Measurements from ENCODE around the gene EPS8.
A peak's percentile ranks its signal among the peaks of the same experiment; 100 is the strongest.

EPS8 gene

DNA sequence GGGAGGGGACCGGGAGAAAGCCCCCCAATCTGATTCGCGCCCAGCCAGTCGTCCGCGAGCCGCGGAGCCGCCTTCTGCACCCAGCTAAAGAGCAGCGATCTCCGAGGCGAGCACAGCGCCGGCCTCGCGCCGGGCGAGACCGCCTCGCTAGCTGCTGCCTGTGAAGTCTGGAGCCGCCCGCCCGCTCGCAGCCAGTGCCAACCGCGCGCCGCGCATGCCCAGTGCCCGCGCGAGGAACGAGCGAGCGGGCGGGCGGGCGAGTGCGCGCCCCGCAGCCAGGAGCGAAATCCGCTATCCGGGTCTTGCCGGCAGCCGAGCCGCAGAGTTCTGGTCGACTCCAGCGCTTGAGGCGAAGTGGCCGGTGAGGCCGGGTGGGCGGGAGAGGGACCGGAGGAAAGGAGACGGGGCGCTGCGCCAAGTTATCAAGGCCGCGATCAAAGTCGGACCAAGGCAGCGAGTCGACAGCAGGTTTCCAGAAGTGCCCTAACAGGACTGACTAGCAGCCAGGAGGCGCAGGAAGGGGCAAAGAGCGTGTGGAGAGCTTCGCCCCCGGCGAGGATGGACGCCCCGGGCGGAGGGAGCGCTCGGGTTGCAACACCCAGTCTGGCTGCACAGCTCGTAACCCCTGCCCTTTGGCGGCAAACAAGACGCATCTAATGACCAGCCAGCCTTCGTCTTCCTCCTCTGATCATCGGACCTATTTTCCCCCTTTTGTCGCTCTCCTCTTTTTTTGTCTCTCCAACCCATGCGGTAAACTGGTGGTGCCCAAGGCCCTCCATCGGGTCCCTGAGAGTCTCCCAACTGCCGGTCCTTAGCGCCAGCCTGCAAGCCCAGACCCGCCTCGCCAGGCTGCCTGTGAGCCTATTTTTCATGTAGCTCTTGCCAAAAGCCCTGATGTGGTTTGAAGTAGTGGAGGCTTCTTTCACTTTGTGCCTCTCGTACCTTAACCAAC is at the start of gene EPS8:
Gene EPS8 (minus strand): TSS at position 169 of the 952 bp plus-strand sequence. CDS start 106,437 bp downstream, outside the sequence.
- TF ChIP-seq GATA3 (IDR thresholded peaks at IDR 0.05; ENCODE audit: low read depth, low read length) (peak; percentile 29; the same call in 1 of the 2 replicates), GATA2 (IDR thresholded peaks at IDR 0.05; ENCODE audit: low read depth, low read length) (peak; percentile 96)

DNA sequence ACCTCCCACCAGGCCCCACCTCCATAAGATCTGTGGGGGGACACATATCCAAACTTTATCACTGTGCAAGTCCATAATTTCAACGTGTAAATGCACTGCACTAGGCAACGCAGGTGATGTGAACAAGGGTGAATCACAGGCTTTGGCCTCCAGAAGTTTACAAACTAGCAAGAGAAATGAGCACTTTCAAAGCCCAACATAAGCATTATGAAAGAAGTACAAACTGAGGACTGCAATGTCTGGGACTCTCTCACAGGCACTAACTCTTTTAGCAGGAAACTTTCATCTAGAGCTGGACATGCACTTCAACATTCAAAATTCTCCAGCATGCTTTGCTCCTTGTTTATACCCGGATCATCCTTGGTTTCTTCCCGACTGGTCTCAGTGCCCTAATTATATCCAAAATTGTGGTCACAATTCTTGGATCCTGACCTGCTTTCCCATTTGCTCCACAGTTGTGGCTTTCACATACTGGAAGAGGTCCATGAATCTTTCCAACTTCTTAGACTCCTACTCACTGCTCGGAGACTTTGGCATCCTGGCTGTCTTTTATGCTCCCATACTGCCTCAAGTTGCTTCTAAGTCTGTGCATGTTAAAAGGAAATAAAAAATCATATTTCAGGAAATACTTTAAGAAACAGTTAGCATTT is 48.1 kb upstream of the EPS8 start:
- no peak for TF ChIP-seq GATA3 (IDR thresholded peaks at IDR 0.05; ENCODE audit: low read depth, low read length)
- no peak for TF ChIP-seq GATA2 (IDR thresholded peaks at IDR 0.05; ENCODE audit: low read depth, low read length)

DNA sequence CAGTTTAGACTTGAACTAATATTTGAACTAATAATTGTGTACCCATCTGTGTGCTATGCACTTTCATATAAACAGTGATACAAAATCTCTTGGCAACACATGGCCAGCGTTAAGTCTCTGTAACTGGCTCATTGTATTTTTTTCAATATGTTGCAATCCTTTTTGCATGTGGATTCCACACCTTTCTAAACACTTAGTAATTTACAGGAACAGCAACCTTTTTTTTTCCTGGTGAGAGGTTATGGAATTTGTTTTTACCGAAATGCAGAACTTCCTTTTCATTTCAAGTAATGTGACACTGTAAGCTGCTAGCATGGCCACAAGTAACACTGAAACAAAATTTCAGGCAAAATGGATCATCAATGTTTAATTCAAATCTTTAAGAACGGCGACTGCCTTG is 45.4 kb upstream of the EPS8 start:
- TF ChIP-seq GATA2 (IDR thresholded peaks at IDR 0.05; ENCODE audit: low read depth, low read length) = no peak
- no peak for TF ChIP-seq GATA3 (IDR thresholded peaks at IDR 0.05; ENCODE audit: low read depth, low read length)

DNA sequence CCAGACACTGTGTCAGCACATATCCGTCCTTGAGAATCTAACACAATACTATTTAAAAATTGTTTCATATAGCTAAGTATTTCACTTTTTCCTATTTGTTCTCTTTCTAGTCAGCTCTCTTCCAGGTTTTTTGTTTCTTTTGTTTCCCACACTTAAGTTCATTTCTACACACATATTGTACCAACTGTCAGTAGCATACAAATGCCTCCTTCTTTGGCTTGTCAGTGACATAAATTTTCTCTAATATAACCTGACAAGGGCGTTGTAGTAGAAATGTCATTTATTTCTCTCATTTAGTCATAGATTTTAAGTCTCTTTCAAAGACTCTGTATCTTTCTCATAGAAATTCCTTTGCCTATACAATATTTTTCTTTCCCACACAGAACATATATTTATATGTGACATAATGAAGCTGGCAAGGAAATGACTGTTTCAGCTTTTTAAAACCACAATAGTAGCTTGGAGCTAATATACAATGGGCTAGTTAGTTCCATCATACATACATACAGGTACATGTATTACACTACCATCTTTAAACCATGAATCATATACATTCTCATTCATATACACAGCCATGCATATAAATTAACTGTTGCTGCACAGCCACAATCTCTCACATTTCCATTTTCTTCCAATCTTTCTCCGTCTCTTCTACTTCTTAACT is 42.3 kb upstream of the EPS8 start:
- TF ChIP-seq GATA2 (IDR thresholded peaks at IDR 0.05; ENCODE audit: low read depth, low read length) = no peak
- no peak for TF ChIP-seq GATA3 (IDR thresholded peaks at IDR 0.05; ENCODE audit: low read depth, low read length)

DNA sequence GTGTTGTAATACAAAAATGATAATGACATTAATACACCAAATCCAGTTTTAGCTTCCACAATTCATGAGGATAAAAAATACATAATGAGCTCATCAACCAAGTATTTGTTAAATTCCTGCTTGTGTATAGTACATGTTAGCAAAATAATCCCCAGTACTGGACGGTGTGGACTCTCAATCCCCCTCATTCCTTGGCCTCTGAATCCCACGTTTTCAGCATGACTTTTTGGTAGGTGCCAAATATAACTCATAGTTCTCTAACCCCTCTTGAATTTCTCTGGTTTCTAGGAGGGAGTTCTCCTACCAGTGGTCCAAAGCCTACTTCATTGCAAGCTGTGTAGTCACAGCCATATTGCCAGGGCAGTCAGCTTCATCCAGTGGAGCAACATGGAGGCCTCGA is 41.4 kb upstream of the EPS8 start:
- TF ChIP-seq GATA3 (IDR thresholded peaks at IDR 0.05; ENCODE audit: low read depth, low read length) (no peak), GATA2 (IDR thresholded peaks at IDR 0.05; ENCODE audit: low read depth, low read length) (no peak)

DNA sequence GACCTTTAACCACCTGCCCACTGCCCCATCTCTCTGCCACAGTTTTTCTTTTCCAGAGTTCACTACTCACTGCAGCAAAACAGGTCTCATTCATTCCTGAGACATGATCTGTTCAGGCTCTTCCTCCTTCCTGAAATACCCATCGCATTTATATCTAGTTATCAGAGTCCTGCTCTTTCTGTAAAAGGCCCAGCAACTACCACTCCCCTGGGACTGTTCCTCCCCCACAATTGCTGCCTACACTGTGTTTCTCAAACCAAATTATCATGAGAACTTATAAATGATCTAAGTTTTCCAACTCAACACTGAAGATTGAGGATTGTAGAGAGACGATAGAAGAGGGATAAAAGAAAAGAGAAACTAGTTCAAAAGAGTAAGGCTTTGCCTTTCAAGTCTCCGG is 40.8 kb upstream of the EPS8 start:
- TF ChIP-seq GATA2 (IDR thresholded peaks at IDR 0.05; ENCODE audit: low read depth, low read length) = no peak
- no peak for TF ChIP-seq GATA3 (IDR thresholded peaks at IDR 0.05; ENCODE audit: low read depth, low read length)

DNA sequence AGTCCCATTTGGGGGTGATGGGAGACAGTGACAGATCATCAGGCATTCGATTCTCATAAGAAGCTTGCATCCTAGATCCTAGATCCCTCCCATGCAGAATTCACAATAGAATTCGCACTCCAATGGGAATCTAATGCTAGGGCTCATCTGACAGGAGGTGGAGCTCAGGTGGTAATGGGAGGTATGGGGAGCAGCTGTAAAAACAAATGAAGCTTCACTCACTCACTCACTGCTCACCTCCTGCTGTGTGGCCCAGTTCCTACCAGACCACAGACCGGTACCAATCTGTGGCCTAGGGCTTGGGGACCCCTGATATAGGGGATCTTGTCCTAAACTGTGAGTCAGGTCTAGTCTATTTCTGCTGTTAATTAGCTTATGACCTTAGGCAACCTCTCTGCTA is 40.1 kb upstream of the EPS8 start:
- TF ChIP-seq GATA2 (IDR thresholded peaks at IDR 0.05; ENCODE audit: low read depth, low read length) (no peak), GATA3 (IDR thresholded peaks at IDR 0.05; ENCODE audit: low read depth, low read length) (no peak)

DNA sequence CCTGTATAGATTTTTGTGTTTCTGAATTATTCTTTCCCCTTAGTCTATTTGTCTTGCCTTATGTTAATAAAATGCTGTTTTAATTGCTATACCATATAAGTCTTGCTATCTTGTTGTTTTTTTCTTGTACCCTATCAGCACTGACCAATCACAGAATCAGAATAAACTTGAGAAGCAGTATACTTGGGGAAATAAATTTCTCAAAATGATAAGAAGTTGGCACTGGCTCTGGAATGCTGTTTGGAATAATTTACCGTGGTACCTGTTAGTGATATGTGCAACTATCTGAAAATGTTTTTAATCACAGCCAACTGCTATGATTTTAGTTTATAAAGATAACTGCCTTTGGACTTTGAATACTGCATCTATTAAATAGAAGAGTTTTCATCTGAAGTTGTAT is 37.9 kb upstream of the EPS8 start:
- TF ChIP-seq GATA3 (IDR thresholded peaks at IDR 0.05; ENCODE audit: low read depth, low read length) (no peak), GATA2 (IDR thresholded peaks at IDR 0.05; ENCODE audit: low read depth, low read length) (no peak)

DNA sequence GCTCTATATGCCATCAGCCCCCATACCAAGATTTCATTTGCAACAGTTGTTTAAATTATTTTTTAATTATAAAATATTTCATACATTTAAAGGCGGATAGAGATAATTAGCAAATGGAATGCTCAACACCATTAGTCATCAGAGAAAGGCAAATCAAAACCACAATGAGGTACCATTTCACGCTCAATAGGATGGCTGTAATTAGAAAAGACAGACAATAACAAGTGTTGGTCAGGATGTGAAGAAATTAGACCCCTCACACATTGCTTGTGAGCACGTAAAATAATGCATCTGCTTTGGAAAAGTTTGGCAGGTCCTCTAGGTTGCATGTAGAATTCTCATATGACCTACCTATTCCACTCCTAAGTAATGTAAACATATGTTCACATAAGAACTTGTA is 35.3 kb upstream of the EPS8 start:
- TF ChIP-seq GATA3 (IDR thresholded peaks at IDR 0.05; ENCODE audit: low read depth, low read length) (no peak), GATA2 (IDR thresholded peaks at IDR 0.05; ENCODE audit: low read depth, low read length) (no peak)

DNA sequence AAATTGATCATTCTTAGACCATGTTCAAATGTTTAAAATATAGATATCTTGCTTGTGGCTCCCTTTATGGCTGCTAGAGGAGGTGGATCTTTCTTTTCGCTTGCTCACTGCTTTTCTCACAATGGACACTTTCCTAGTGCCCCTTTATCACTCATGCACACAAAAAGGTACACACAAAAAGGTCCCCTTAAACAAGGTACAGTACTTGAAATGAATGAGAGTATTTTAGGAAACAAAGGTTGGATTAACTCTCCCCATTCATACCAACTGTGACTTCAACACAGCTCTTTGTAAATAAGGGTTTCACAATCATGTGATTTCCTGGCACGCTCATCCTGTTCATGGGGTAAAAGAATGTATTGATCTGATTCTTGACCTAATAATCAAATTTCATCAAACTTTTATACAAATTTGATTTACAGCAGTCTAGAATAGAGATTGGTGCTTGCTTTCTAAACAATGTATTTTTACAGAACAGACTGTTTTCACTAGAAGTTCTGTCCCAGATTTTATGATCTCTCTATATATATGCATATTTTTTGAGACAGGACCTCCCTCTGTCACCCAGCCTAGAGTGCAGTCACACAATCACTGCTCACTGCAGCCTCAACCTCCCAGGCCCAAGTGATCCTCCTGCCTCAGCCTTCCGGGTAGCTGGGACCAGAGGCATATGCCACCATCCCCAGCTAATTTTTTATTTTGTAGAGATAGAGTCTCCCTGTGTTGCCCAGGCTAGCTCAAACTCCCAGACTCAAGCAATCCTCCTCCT is 34.4 kb upstream of the EPS8 start:
- TF ChIP-seq GATA2 (IDR thresholded peaks at IDR 0.05; ENCODE audit: low read depth, low read length) (no peak), GATA3 (IDR thresholded peaks at IDR 0.05; ENCODE audit: low read depth, low read length) (no peak)

DNA sequence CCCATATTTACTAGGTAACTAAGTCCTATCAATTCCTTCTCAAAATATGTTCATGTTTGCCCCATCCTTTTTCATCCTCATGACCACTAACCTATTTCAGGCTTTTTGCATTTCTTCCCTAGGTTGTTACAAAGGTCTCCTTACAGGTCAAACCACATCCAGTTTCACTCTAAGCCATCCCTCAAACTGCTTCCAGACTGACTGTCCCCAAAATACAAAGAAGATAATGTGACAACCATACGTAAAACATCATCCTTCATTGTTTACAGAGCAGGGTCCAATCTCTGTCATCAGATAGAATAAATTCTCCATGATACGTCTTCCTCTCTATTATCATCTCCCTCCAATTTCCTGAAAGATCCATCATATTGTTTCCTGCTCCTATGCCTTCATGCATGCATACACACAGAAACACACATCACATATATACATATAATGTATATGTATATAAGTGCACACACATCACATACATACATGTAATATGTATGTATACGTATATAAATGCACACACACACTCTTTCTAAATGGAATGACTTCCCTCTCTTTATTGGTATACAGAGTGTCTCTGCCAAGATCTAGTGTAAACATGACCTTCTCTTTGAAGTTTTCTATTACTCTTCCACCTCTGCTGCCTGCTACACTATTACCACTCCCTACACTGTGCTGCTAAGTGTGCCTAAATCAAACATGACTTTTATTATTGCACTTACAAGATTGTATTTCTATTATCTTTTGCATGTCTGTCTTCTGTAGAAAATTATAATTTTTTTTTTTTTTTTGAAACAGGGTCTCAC is 30.7 kb upstream of the EPS8 start:
- TF ChIP-seq GATA3 (IDR thresholded peaks at IDR 0.05; ENCODE audit: low read depth, low read length) = no peak
- TF ChIP-seq GATA2 (IDR thresholded peaks at IDR 0.05; ENCODE audit: low read depth, low read length) = no peak

DNA sequence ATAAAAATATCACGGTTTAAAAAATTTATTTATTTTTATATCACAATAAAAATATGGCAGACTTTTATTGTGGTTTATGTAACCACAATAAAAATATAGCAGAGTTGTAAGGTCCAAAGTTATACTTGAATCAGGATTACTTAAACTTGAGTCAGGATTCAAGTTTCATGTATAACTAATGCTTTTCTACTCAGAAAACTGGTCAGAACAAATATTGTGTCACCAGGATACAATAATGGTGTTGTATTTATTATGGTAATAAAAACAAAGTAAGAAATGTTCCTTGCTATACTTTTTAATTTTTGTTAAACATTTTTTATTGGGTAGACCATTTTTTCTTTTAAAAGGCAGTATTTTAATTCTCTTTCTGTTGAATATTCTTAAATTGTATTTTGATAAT is 29.2 kb upstream of the EPS8 start:
- TF ChIP-seq GATA2 (IDR thresholded peaks at IDR 0.05; ENCODE audit: low read depth, low read length) (no peak), GATA3 (IDR thresholded peaks at IDR 0.05; ENCODE audit: low read depth, low read length) (no peak)

DNA sequence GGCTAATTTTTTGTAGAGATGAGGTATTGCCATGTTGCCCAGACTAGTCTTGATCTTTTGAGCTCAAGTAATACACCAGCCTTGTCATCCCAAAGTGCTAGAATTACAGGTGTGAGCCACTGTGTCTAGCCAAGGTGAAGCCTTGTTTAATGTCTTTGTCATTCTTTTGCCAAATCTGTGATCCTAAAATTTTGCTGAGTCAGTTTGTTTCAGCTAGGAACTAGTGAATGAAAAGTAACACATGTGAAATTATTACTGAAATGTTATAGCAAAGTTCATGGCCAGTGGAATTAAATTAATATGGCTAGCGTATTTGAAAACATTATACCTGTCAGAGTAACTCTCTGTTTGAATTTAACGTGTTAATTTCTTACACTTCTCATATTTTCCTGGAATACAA is 26.5 kb upstream of the EPS8 start:
- TF ChIP-seq GATA2 (IDR thresholded peaks at IDR 0.05; ENCODE audit: low read depth, low read length) (no peak), GATA3 (IDR thresholded peaks at IDR 0.05; ENCODE audit: low read depth, low read length) (no peak)

Measured in SH-SY5Y (cell line).